Spinal cord (tissue), 10 donors: ENCODE measurements around the gene MAS1. TPM values are rescaled to one million over a fixed set of nuclear protein-coding genes. Genes with fewer than 3 reads are reported as not detected.
"Not testable (repeated sequence)": the region's sequence is repeated elsewhere in the genome, so short reads cannot be mapped to it uniquely, and the experiment has no call there.

Experiments
- DNase-seq, 6 donors: peaks; one replicate each; pipeline versions ENCODE4 v3.0.0 to v3.0.0-alpha.2; 2013 to 2015; ENCODE audit warnings: low spot score in 6 of 6, low read depth in 4 of 6
- H3K27ac ChIP-seq: one replicate; pipeline ENCODE4 v1.5.1; 2013; ENCODE audit warnings: low read depth, low read length, control low read depth
- H3K27me3 ChIP-seq: one replicate; pipeline ENCODE4 v1.6.1; 2013; ENCODE audit warnings: low read length; ENCODE audit not compliant: control insufficient read depth, insufficient read depth
- H3K36me3 ChIP-seq: one replicate; pipeline ENCODE4 v1.6.1; 2013; ENCODE audit warnings: low read length; ENCODE audit not compliant: control insufficient read depth, insufficient read depth
- H3K4me1 ChIP-seq: one replicate; pipeline ENCODE4 v1.6.1; 2013; ENCODE audit warnings: low read length; ENCODE audit not compliant: control insufficient read depth, insufficient read depth
- H3K4me3 ChIP-seq: one replicate; pipeline ENCODE4 v1.5.1; 2013; ENCODE audit warnings: low read depth, low read length, control low read depth
- H3K9me3 ChIP-seq: one replicate; pipeline ENCODE4 v1.6.1; 2013; ENCODE audit warnings: low read length; ENCODE audit not compliant: control insufficient read depth, insufficient read depth
- WGBS: methylation state at CpG from one replicate; pipeline ENCODE4 v1.1.5; 2013; ENCODE audit warnings: missing lambda C conversion rate; ENCODE audit not compliant: insufficient coverage; 5-methylcytosine and 5-hydroxymethylcytosine counted together
- polyA plus RNA-seq, 2 donors: library from polyadenylated mRNA; unstranded; fragments of 120-200 nt; gene quantifications; one replicate each; pipeline ENCODE4 v1.2.1, GENCODE V29; 2013; ENCODE audit not compliant: insufficient read length in 2 of 2
- total RNA-seq, 2 donors: library from RNA; depleted of rRNA in 1 of 2; stranded (reverse); fragments of 120-200 nt in 1 of 2; fragments of >200 nt in 1 of 2; gene quantifications; one replicate each; pipeline versions ENCODE4 v1.2.3 to v1.2.4, GENCODE V29; 2013 to 2014
- donor health status: healthy.

Gene MAS1
- total and polyA plus RNA-seq, 4 donors = 0.03 to 0.10 (median 0.05) TPM

- Histone ChIP-seq H3K4me1 (no peaks in the 10 kb centered on the region), H3K27me3 (no peaks in the 10 kb centered on the region), H3K4me3 (no peak overlapping the region), H3K36me3 (no peaks in the 10 kb centered on the region), H3K9me3 (no peaks in the 10 kb centered on the region), H3K27ac (no peak overlapping the region)
- no peak for DNase-seq
- WGBS = 100% methylated on average over 2 of the region's 5 CpGs
Measured at GRCh38 chr6:159862103-159862502, 28.7 kb upstream of the MAS1 start.

GRCh38 chr6:159863341-159863740, 27.4 kb upstream of the MAS1 start:
- H3K4me3 ChIP-seq, H3K27ac ChIP-seq, H3K36me3 ChIP-seq, H3K4me1 ChIP-seq, H3K9me3 ChIP-seq, H3K27me3 ChIP-seq: not testable (repeated sequence)
- DNase-seq = peak; percentile 49 to 93 (median 62)
- 58% methylated on average over 3 of the region's 5 CpGs for WGBS

- H3K36me3 ChIP-seq = no peaks in the 10 kb centered on the region
Measured at GRCh38 chr6:159865226-159865920, 25.4 kb upstream of the MAS1 start.

GRCh38 chr6:159866286-159867247, 24.2 kb upstream of the MAS1 start:
- WGBS = 92% methylated on average over 26 of the region's 28 CpGs
- Histone ChIP-seq H3K27me3 (no peaks in the 10 kb centered on the region), H3K4me1 (peaks cover 4% of the 10 kb centered on the region), H3K9me3 (no peaks in the 10 kb centered on the region), H3K4me3 (no peak overlapping the region), H3K27ac (no peak overlapping the region), H3K36me3 (no peaks in the 10 kb centered on the region)
- DNase-seq = no peak

More at GRCh38 chr6:159865226-159865920, 25.4 kb upstream of the MAS1 start:
- 87% methylated on average over 12 of the region's 12 CpGs for WGBS
- H3K4me1 ChIP-seq = no peaks in the 10 kb centered on the region
- H3K9me3 ChIP-seq = no peaks in the 10 kb centered on the region
- H3K4me3 ChIP-seq = no peak overlapping the region
- DNase-seq = no peak
- H3K27ac ChIP-seq = no peak overlapping the region
- H3K27me3 ChIP-seq = no peaks in the 10 kb centered on the region

GRCh38 chr6:159871241-159871640, 19.5 kb upstream of the MAS1 start:
- Histone ChIP-seq H3K36me3 (no peaks in the 10 kb centered on the region), H3K4me3 (no peak overlapping the region), H3K27ac (no peak overlapping the region), H3K9me3 (no peaks in the 10 kb centered on the region), H3K4me1 (peaks cover 18% of the 10 kb centered on the region), H3K27me3 (no peaks in the 10 kb centered on the region)
- 44% methylated on average over 1 of the region's 1 CpG for WGBS
- peak in 5 of 6 donors; percentile 9 to 78 (median 19) for DNase-seq

GRCh38 chr6:159871906-159872305, 18.9 kb upstream of the MAS1 start:
- H3K4me1 ChIP-seq = peaks cover 18% of the 10 kb centered on the region
- H3K4me3 ChIP-seq = no peak overlapping the region
- no peak overlapping the region for H3K27ac ChIP-seq
- H3K27me3 ChIP-seq = no peaks in the 10 kb centered on the region
- WGBS = 83% methylated on average over 4 of the region's 5 CpGs
- H3K9me3 ChIP-seq = no peaks in the 10 kb centered on the region
- no peak for DNase-seq
- H3K36me3 ChIP-seq = no peaks in the 10 kb centered on the region

- Histone ChIP-seq H3K4me1 (peaks cover 18% of the 10 kb centered on the region), H3K9me3 (no peaks in the 10 kb centered on the region), H3K36me3 (no peaks in the 10 kb centered on the region), H3K4me3 (no peak overlapping the region), H3K27me3 (no peaks in the 10 kb centered on the region), H3K27ac (no peak overlapping the region)
- peak; percentile 22 to 86 (median 54) for DNase-seq
- WGBS = 19% methylated on average over 2 of the region's 2 CpGs
Measured at GRCh38 chr6:159874435-159874834, 16.4 kb upstream of the MAS1 start.

- WGBS = 71% methylated on average over 1 of the region's 4 CpGs
- Histone ChIP-seq H3K27me3 (no peaks in the 10 kb centered on the region), H3K4me1 (peaks cover 18% of the 10 kb centered on the region), H3K4me3 (no peak overlapping the region), H3K36me3 (no peaks in the 10 kb centered on the region), H3K9me3 (no peaks in the 10 kb centered on the region), H3K27ac (no peak overlapping the region)
- DNase-seq = no peak
Measured at GRCh38 chr6:159875194-159875593, 15.6 kb upstream of the MAS1 start.

GRCh38 chr6:159876242-159876641, 14.5 kb upstream of the MAS1 start:
- DNase-seq = no peak
- H3K27ac ChIP-seq = no peak overlapping the region
- H3K9me3 ChIP-seq = no peaks in the 10 kb centered on the region
- 80% methylated on average over 1 of the region's 3 CpGs for WGBS
- H3K36me3 ChIP-seq = no peaks in the 10 kb centered on the region
- no peaks in the 10 kb centered on the region for H3K27me3 ChIP-seq
- H3K4me3 ChIP-seq = no peak overlapping the region
- H3K4me1 ChIP-seq = peaks cover 17% of the 10 kb centered on the region
